ENCODE measurements around the gene SEC16A.

DNA sequence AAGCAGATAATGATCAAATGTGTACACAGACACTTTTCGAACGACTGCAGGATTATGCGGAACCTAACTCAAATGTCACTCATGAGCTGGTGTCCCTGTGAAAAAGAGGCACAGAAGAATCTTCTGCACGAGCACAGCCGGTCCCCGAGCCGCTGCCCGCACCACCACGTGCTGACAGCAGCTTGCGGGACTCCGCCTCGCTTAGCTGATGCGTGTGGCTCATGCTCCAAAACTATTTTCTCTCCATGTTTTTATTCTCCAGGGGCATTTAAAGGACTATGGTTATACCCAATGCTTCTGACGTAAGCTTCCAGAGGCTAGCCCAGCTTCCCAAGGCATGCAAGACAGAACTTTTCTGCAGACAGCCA, 9.5 kb downstream of the SEC16A start:
- TF ChIP-seq, protein P1, sequence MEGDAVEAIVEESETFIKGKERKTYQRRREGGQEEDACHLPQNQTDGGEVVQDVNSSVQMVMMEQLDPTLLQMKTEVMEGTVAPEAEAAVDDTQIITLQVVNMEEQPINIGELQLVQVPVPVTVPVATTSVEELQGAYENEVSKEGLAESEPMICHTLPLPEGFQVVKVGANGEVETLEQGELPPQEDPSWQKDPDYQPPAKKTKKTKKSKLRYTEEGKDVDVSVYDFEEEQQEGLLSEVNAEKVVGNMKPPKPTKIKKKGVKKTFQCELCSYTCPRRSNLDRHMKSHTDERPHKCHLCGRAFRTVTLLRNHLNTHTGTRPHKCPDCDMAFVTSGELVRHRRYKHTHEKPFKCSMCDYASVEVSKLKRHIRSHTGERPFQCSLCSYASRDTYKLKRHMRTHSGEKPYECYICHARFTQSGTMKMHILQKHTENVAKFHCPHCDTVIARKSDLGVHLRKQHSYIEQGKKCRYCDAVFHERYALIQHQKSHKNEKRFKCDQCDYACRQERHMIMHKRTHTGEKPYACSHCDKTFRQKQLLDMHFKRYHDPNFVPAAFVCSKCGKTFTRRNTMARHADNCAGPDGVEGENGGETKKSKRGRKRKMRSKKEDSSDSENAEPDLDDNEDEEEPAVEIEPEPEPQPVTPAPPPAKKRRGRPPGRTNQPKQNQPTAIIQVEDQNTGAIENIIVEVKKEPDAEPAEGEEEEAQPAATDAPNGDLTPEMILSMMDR (IDR thresholded peaks at IDR 0.05; ENCODE audit: insufficient read depth, low read length): no peak
- TF ChIP-seq POLR2AphosphoS5 (IDR thresholded peaks at IDR 0.05; ENCODE audit: low read depth): no peak
- TF ChIP-seq, protein P2, sequence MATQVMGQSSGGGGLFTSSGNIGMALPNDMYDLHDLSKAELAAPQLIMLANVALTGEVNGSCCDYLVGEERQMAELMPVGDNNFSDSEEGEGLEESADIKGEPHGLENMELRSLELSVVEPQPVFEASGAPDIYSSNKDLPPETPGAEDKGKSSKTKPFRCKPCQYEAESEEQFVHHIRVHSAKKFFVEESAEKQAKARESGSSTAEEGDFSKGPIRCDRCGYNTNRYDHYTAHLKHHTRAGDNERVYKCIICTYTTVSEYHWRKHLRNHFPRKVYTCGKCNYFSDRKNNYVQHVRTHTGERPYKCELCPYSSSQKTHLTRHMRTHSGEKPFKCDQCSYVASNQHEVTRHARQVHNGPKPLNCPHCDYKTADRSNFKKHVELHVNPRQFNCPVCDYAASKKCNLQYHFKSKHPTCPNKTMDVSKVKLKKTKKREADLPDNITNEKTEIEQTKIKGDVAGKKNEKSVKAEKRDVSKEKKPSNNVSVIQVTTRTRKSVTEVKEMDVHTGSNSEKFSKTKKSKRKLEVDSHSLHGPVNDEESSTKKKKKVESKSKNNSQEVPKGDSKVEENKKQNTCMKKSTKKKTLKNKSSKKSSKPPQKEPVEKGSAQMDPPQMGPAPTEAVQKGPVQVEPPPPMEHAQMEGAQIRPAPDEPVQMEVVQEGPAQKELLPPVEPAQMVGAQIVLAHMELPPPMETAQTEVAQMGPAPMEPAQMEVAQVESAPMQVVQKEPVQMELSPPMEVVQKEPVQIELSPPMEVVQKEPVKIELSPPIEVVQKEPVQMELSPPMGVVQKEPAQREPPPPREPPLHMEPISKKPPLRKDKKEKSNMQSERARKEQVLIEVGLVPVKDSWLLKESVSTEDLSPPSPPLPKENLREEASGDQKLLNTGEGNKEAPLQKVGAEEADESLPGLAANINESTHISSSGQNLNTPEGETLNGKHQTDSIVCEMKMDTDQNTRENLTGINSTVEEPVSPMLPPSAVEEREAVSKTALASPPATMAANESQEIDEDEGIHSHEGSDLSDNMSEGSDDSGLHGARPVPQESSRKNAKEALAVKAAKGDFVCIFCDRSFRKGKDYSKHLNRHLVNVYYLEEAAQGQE (IDR thresholded peaks at IDR 0.05; ENCODE audit: insufficient replicate concordance, low read depth): no peak
- TF ChIP-seq GABPA (IDR thresholded peaks at IDR 0.05; ENCODE audit: low read depth): no peak
